Colonic mucosa (tissue), 4 donors: ENCODE measurements around the gene DOC2B. TPM values are rescaled to one million over a fixed set of nuclear protein-coding genes. Genes with fewer than 3 reads are reported as not detected.

Experiments used
- DNase-seq: peaks from one replicate; pipeline ENCODE4 v3.0.0-alpha.2; 2020
- H3K27ac ChIP-seq: fragments of 200-600 bp; one replicate; pipeline ENCODE4 v1.8.0; 2021
- H3K27me3 ChIP-seq: fragments of 200-600 bp; one replicate; pipeline ENCODE4 v1.8.0; 2021
- H3K36me3 ChIP-seq: fragments of 200-600 bp; one replicate; pipeline ENCODE4 v1.8.0; 2021
- H3K4me1 ChIP-seq: fragments of 200-600 bp; one replicate; pipeline ENCODE4 v1.8.0; 2021; ENCODE audit warnings: mild to moderate bottlenecking
- H3K4me3 ChIP-seq: fragments of 200-600 bp; one replicate; pipeline ENCODE4 v1.8.0; 2021
- H3K9ac ChIP-seq, 2 donors: one replicate each; pipeline ENCODE4 v1.7.0; 2013; ENCODE audit warnings: control low read depth in 2 of 2, low read depth in 2 of 2, low read length in 2 of 2
- H3K9me3 ChIP-seq: fragments of 200-600 bp; one replicate; pipeline ENCODE4 v1.8.0; 2021
- intact Hi-C: fragments of 100-400 bp; cut with DNase I; formaldehyde crosslinking; loops from one replicate; pipeline ENCODE4 v1.14.1; 2022
- total RNA-seq, 2 donors: library from RNA; stranded (reverse); fragmentation: NEBNext Ultra II Directional in 1 of 2; extraction: Animal tissue kit (Norgen Biotek cat#: 25700) in 1 of 2; gene quantifications; one replicate each; pipeline ENCODE4 v1.2.1, GENCODE V29; 2021
- TF ChIP-seq, protein P1 (sequence below): fragments of 200-600 bp; IDR thresholded peaks from one replicate; pipeline ENCODE4 v1.8.0; 2022; ENCODE audit warnings: antibody characterized with exemption, mild to moderate bottlenecking
- donor health status: healthy.
- donor health status: DM: no; HTN: no; CAD: no.
- donor health status: DM: no; HTN: no; CAD: no.

DOC2B gene
- total RNA-seq, 2 donors from 2014 or later, result 1.3 to 4.4 TPM

DNA sequence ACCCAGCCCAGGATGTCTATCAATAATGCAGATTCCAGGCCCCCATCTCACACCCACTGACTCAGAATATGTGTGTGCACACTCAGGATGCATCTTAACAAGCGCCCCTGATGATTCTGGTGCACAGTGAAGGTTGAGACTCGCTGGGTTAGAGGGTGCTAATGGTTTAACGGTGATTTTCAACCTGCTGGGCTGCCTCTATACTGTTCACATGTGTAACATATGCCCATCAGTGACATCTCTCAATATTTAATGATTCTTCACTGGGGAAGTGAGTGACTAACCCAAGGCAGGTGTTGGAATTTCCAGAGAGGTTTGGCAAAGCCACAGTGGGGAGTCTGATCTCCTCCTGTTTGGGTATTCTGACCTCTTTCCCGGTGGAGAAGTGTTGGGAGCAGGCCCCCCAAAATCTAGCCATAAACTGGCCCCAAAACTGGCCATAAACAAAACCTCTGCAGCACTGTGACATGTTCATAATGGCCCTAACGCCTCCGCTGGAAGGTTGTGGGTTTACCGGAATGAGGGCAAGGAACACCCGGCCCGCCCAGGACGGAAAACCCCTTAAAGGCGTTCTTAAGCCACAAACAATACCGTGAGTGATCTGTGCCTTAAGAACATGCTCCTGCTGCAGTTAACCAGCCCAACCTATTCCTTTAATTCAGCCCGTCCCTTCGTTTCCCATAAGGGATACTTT is 4.1 kb upstream of the DOC2B start:
- no peak overlapping the region for H3K4me3 ChIP-seq
- no peaks in the 10 kb centered on the region for H3K36me3 ChIP-seq
- H3K27me3 ChIP-seq, result peaks cover 11% of the 10 kb centered on the region
- no peak overlapping the region for H3K9ac ChIP-seq
- H3K27ac ChIP-seq, result no peak overlapping the region
- no peaks in the 10 kb centered on the region for H3K4me1 ChIP-seq
- DNase-seq, result no peak
- no peaks in the 10 kb centered on the region for H3K9me3 ChIP-seq
- TF ChIP-seq, protein P1, sequence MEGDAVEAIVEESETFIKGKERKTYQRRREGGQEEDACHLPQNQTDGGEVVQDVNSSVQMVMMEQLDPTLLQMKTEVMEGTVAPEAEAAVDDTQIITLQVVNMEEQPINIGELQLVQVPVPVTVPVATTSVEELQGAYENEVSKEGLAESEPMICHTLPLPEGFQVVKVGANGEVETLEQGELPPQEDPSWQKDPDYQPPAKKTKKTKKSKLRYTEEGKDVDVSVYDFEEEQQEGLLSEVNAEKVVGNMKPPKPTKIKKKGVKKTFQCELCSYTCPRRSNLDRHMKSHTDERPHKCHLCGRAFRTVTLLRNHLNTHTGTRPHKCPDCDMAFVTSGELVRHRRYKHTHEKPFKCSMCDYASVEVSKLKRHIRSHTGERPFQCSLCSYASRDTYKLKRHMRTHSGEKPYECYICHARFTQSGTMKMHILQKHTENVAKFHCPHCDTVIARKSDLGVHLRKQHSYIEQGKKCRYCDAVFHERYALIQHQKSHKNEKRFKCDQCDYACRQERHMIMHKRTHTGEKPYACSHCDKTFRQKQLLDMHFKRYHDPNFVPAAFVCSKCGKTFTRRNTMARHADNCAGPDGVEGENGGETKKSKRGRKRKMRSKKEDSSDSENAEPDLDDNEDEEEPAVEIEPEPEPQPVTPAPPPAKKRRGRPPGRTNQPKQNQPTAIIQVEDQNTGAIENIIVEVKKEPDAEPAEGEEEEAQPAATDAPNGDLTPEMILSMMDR, result no peak
- intact Hi-C loops, result no loop called here

DNA sequence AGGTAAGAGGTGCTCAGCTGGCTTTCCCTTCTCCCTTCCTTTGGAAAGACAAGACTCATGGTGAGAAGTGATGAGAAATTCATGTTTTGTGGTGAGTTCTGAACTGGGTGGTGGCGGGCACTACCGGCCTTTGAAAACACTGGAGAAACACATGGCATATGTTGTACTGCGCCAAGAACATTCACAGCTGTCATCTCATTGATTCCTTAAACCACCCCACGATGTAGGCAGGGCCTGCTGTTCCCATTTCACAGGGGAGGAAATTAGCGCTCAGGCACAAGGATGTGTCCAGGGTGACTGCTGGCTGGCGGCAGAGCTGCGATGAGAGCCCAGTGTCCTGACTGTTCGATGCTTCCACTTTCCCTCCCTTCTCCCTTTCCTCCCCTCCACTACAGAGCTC is 1.6 kb upstream of the DOC2B start:
- DNase-seq, result no peak
- intact Hi-C loops, result no loop called here
- H3K9ac ChIP-seq, result no peak overlapping the region
- H3K27me3 ChIP-seq, result peaks cover 23% of the 10 kb centered on the region
- no peaks in the 10 kb centered on the region for H3K4me1 ChIP-seq
- H3K36me3 ChIP-seq, result no peaks in the 10 kb centered on the region
- H3K9me3 ChIP-seq, result no peaks in the 10 kb centered on the region
- no peak overlapping the region for H3K4me3 ChIP-seq
- H3K27ac ChIP-seq, result no peak overlapping the region
- TF ChIP-seq, protein P1, result no peak

DNA sequence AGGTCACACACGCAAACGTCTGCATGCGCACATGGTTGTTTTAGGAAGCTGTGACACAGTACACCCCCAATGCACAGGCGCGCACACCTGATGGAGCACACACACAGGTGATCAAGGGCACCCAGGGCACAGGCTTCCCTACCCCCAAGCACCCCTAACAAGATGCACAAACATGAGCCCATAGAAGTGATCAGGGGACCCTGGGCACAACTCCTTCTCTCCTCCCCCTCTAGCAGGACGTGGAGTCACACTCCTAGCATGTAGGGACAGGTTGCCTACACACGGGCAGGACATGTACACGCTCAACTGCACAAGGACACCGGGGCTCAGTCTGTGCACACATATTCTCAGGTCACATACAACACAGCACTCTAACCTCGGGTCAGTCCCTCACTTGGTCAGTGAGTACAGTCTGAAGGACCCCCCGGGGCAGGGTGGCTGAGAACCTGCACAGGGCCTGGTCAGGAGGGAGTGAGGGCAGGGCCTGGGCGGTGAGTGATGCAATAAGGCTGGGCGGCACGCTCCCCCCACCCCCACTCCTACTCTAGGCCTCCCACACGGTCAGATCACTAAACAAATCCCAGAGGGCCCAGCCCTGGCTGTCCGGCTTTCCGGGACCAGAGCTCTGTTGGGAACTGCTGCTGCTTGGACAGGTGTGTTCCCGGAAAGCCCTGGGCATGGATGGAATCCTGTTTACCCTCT is 751 bp upstream of the DOC2B start:
- peaks cover 23% of the 10 kb centered on the region for H3K27me3 ChIP-seq
- no peak overlapping the region for H3K9ac ChIP-seq
- H3K4me1 ChIP-seq, result no peaks in the 10 kb centered on the region
- H3K4me3 ChIP-seq, result peak overlapping the region; percentile 24
- intact Hi-C loops, result no loop called here
- no peak overlapping the region for H3K27ac ChIP-seq
- no peaks in the 10 kb centered on the region for H3K9me3 ChIP-seq
- no peak for DNase-seq
- H3K36me3 ChIP-seq, result no peaks in the 10 kb centered on the region
- TF ChIP-seq, protein P1, result no peak

DNA sequence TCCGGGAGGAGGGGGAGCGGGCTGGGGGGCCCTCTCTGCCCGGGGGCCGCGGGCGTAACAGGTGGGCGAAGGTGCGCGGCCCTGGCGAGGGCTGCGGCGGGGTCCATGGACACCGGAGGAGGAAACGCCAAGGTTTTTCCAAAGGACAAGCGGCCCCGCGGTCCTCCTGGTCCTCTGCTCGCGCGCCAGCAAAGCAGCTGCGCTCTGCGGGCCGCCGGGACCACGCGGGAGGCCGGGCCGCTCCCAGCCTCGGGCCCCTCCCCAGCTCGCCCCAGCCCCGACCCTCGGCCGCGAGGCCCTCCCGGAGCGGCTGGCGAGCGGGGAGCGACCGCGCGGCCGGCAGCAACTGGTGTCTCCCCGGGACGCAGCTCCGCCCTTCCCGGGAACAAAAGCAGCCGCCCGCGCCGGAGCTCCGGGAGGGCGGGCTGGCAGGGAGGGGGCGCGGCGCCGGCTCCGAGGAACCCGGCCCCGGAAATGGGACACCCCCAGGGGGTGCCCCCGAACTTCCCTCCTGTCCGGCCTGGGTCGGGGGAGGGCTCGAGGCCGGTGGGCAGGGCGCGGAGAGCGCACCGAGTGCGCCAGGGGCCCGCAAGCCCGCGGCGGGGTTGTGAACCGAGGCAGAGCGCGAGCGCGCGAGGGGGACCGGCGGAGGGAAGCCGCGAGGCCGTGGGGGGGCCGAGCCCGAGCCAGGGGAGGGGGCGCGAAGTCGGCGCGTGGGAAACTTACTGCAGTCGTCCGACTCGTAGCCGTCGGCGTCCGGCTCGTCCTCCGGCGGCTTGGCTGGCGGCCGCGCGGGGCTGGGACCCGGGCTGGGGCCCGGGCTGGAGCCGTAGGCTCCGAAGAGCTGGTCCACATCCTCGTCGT is 837 bp downstream of the DOC2B start:
- no peaks in the 10 kb centered on the region for H3K9me3 ChIP-seq
- H3K27me3 ChIP-seq, result peaks cover 23% of the 10 kb centered on the region
- H3K27ac ChIP-seq, result no peak overlapping the region
- TF ChIP-seq, protein P1, result no peak
- peak overlapping the region in 1 of 2 donors; percentile 35 for H3K9ac ChIP-seq
- intact Hi-C loops, result no loop called here
- no peaks in the 10 kb centered on the region for H3K36me3 ChIP-seq
- peak overlapping the region; percentile 34 for H3K4me3 ChIP-seq
- DNase-seq, result no peak
- no peaks in the 10 kb centered on the region for H3K4me1 ChIP-seq

DNA sequence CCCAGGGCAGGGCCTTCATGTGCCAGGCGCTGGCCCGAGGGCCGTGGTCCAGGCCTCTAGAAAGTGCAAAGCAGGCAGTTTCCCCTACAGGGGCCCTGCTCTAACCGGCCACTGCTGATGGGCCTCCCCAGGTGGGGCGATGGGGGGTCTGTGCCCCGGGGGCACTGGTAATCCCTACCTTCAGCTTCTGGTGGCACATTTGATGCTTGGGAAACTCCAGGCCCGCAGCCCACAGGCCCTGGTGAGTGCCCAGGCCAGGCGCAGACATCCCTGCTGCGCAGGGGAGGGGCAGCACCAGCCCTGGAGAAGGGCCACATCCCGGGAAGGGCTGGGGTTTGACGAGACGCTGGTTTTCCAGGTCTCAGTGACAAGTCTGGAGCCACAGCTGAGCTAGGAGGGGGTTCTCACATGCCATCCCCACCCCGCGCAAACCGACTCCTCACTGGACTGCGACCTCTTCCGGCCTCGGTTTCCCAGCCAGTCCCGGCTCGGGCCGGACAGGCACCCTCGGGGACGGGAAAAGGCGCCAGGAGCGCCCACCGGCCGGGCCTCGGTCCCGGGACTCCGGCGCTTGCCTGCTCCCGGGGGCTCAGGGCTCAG is 1.6 kb downstream of the DOC2B start:
- intact Hi-C loops, result no loop called here
- Histone ChIP-seq H3K4me1 (no peaks in the 10 kb centered on the region), H3K36me3 (no peaks in the 10 kb centered on the region), H3K27me3 (peaks cover 23% of the 10 kb centered on the region), H3K4me3 (peak overlapping the region; percentile 34), H3K9ac (no peak overlapping the region), H3K9me3 (no peaks in the 10 kb centered on the region), H3K27ac (no peak overlapping the region)
- TF ChIP-seq, protein P1, result no peak
- DNase-seq, result no peak
